Activated CD4-positive, CD25-positive, alpha-beta regulatory T cell treated with anti-CD3 and anti-CD28 coated beads, Interleukin-2, amount 50 U/mL, for 24 hours (primary cell): ENCODE data around the gene ATAD3A.
"Not testable (repeated sequence)": the region's sequence is repeated elsewhere in the genome, so short reads cannot be mapped to it uniquely, and the experiment has no call there.

Experiments
- ATAC-seq, 2 donors: fragments of 150-1000 bp; cut with Tn5 transposase; one replicate each; pipeline ENCODE4 v1.10.0; 2021; ENCODE audit warnings: mild to moderate bottlenecking in 1 of 2, moderate library complexity in 1 of 2

ATAD3A gene

DNA sequence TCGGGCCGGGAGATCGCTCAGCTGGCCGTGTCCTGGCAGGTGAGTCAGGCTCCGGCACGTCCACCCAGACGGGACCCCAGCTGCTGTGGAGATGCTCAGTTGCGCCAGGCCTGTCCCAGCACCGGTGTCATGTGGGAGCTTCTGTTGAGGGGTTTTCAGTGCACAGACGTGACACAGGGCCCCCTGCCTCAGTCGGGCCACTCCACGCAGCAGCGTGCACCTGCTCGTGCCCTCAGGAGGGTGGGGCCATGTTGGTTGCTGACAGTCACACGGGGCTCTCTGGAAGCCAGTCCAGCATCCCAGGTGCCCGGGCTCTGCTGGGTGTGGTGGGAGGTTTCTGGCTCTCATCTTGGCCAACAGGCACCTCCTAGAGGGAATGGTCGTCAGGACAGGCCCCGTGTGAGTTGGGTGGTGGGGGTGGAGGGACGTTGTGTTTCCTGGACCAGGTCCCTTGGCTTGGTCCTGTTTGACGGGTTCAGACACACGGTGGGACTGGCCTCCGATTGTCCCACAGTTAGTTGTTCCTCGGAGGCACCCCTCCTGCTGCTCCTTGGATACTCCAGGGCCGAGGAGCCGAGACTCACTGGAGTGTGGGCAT, 21.2 kb upstream of the ATAD3A start:
- no peak for ATAC-seq

DNA sequence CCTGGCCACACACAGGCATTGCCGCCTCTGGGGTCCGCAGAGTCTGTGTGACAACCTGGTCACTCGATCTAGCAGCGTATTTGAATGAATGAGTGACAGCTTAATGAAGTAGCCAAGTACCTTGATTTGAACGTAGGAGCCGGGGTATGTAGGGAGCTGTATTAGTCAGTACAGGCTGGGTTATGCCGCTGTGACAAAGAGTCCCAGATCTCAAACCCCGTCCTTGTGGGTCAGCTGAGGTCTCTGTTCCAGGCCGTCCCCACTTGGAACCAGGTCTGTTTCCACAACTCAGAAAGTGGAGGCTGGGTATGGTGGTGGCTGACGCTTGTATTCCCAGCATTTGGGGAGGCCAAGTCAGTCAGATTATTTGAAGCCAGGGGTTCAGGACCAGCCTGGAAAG, 20.4 kb upstream of the ATAD3A start:
- ATAC-seq, result no peak

DNA sequence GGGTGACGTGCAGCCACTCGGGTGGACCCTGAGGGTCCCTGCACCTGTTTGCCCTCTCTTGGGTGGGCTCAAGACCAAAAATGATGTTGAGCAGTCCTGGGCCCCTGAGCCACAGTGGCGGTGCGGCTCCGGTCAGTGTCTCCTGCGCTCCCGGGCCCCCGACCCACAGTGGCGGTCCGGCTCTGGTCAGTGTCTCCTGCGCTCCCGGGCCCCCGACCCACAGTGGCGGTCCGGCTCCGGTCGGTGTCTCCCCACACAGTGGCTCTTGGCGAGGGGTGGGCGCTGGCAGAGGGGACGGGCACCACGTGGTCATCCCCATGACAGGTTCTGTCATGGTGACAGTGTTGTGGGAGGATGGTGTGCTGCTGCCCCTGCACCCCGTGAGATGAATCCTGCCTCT, 17.7 kb upstream of the ATAD3A start:
- ATAC-seq, result not testable (repeated sequence)

DNA sequence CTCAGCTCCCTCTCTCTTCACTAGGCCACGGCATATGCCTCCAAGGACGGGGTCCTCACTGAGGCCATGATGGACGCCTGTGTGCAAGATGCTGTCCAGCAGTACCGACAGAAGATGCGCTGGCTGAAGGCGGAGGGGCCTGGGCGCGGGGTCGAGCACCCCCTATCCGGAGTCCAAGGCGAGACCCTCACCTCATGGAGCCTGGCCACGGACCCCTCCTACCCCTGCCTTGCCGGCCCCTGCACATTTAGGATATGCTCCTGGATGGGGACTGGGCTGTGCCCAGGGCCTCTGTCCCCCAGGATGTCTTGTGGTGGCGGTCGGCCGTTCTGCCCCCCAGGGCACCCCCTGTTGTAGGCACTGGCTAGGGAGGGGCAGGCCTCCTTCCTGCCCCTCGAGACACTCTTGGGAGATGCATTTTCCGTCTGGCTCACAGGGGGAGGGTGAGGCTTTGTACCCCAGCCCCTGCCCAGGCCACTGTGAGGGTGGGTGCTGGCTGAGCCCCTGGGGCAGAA, 16.4 kb upstream of the ATAD3A start:
- ATAC-seq, result not testable (repeated sequence)

DNA sequence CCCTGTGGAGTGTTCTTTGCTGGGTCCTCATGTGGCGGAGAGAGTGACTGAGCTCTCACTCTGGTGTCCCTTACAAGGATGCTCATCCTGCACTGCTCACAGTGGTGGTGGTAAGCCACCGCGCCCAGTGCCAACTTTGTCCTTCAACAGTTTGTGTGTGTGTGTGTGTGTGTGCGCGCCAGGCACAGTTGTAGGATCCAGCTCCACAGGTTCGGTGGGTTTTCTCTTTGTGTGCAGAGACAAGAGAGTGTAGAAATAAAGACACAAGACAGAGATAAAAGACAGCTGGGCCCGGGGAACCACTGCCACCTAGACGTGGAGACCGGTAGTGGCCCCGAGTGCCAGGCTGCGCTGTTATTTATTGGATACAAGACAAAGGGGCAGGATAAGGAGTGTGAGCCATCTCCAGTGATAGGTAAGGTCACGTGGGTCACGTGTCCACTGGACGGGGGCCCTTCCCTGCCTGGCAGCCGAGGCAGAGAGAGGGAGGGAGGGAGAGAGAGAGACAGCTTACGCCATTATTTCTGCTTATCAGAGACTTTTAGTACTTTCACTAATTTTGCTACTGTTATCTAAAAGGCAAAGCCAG, 7.1 kb upstream of the ATAD3A start:
- peak; percentile 50 to 68 for ATAC-seq

DNA sequence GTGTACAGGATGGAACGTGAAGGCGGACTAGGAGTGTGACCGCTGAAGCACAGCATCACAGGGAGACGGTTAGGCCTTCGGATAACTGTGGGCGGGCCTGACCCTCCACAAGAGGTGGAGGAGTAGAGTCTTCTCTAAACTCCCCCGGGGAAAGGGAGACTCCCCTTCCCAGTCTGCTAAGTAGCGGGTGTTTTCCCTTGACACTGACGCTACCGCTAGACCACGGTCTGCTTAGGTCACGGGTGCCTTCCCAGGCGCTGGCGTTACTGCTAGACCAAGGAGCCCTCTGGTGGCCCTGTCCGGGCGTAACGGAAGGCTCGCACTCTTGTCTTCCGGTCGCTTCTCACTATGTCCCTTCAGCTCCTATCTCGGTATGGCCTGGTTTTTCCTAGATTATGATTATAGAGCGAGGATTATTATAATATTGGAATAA, 6.6 kb upstream of the ATAD3A start:
- ATAC-seq, result peak; percentile 61 to 67

DNA sequence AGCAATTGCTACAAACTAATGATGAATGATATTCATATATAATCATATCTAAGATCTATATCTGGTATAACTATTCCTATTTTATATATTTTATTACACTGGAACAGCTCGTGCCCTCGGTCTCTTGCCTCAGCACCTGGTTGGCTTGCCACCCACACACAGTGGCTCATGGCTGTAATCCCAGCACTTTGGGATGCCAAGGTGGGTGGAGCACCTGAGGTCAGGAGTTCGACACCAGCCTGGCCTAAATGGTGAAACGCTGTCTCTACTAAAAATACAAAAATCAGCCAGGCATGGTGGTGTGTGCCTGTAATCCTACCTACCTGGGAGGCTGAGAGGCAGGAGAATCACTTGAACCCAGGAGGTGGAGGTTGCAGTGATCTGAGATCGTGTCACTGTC, 6.2 kb upstream of the ATAD3A start:
- ATAC-seq, result not testable (repeated sequence)

DNA sequence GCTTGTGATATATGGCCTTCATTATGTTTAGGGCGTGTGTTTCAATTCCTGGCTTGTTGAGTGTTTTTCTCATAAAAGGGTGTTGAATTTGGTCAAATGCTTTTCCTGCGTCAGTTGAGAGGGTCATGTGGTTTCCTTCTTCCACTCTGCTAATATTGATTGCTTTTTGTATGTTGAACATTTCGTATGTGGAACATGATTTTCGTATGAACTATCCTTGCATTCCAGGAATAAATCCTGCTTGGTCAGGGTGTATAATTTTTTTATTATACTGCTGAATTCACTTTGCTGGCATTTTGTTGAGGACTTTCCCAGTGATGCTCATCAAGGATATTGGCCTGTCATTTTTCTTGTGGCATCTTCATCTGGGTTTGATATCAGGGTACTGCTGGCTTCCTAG, 4.7 kb upstream of the ATAD3A start:
- no peak for ATAC-seq

DNA sequence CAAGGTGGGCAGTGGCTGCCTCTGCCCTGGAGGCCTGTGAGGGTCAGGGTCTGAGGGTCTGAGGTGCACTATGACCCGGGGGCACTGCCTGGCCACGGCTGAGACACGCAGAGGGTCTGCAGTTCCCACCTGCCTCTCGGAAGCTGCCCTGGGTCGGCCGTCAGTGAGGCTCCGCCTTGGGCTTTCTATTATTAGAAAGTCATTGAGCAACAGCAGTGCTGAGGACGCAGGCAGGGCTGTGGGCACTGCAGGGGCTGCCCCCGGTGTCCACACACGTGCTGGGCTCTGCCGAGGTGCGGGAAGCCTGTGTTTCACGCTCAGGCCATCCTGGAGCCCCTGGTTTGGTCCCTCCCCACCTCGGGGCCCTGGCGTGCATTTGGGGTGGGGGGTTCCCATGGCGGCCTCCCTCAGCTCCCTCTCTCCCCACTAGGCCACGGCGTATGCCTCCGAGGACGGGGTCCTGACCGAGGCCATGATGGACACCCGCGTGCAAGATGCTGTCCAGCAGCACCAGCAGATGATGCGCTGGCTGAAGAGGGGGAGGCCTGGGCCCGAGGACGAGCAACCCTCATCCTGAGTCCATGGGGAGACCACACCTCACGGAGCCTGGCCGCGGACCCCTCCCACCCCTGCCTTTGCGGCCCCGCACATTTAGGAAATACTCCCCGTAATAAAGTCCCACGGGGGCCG, 3.0 kb upstream of the ATAD3A start:
- ATAC-seq, result not testable (repeated sequence)

DNA sequence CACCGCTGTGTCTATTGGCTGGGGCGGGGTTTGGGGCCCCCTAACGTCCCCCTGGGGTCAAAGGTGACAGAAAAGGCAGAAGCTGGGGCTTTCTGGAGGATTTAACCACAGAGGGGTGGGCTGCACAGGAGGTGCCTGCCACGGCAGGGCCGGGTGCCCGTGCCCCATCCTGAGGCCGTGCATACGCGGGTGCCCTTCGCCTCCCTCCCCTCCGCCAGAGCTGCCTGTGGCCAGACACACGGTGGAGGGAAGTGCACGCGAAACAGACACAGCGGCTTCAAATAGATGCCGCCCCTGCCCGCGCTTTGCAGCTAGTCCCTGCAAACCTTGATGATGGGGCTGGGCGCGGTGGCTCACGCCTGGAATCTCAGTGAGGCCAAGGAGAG, 2.5 kb upstream of the ATAD3A start:
- not testable (repeated sequence) for ATAC-seq

DNA sequence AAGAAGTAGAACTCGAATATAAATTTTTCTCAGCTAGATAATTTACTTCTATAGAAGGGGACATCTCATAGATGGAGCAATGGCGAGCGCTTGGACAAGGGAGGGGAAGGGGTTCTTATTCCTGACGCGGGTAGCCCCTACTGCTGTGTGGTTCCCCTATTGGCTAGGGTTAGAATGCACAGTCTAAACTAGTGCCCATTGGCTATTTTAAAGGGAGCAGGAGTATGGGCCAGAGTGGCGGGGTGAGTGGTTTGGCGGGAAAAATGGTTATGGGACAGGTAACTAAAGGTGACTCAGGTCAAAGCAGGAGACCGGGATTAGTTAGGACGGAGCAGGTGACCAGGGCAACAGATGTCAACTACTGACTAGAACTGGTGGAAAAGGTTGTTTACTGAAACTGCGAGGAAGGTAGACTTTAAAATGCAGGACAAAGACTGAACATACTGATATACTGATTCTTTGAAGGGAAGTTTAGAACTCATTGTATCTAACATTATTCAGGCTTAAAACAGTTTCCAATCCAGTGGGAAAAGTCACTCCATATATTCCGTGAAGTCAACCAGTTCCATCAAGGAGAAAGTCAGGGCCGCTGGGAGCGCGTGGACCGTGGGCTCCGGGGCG, 940 bp upstream of the ATAD3A start:
- ATAC-seq, result no peak

DNA sequence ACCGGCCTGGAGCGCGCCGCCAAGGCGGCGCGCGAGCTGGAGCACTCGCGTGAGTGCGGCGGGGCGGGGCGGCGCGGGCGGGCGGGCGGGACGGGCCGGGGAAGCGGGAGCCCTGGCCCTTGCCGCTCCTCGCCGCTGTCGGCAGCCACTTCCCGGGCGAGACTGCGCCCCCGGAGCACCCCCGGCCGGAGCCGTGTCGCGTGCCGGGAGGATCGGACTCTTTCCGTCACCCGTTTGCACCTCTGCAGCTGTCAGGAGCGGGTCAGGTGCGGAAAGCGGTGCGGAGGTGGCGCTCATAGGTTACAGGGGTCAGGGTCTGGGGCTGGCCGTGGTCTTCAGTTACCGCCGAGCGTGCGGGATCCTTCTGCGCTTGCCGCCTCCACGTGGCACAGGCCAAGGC, 463 bp downstream of the ATAD3A start:
- peak; percentile 14 to 15 for ATAC-seq

DNA sequence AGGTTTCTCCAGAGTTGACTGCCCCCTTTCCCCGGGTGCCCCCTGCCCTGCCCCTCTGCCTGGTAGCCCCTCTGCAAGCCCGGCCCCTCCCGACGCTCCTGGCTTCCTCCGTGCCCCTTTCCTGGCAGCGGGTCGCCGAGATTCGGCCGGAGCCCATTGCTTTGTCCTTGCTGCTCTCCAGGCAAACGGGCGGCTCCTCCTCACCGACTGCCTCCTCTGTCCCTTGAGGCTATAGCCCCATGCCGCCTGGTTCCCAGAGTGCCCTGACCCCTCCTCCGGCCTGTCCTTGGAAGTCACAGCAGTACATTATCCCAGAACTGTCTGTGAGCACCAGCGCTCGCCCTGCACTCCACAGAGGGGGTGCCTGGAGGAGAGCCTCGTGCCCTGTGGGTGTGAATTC, 1.7 kb downstream of the ATAD3A start:
- ATAC-seq, result not testable (repeated sequence)

DNA sequence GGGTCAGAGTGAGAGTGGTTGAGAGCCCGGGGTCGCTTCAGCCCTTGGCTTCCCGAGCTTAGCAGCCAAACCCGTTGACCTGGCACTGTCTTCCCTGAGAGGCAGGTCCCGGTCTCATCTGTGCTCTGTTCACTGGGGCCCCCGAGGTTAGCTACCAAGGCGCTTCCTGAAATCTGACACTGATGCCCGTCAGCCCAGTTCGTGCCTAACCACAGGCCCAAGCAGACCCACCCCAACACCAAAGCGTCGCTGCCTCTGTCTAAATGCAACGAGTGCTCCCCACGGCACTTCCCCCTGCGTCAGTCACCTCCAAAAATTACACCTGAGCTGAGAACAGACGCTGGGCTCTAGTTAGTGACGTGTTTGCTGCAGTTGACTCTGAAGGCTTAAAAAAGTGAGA, 2.4 kb downstream of the ATAD3A start:
- ATAC-seq, result not testable (repeated sequence)

DNA sequence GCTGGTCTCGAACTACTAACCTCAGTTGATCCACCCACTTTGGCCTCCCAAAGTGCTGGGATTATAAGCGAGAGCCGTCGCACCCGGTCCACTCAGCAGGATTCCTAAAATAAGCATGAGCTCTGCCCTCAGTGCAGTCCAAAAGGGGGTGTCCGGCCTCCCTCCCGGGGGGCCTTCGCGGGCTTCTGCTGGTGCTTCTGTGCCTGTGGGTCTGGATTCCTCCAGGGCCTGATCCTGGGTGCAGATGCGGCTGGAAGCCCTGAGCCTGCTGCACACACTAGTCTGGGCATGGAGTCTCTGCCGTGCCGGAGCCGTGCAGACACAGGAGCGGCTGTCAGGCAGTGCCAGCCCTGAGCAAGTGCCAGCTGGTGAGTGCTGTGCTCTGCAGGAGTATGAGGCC, 5.0 kb downstream of the ATAD3A start:
- not testable (repeated sequence) for ATAC-seq

DNA sequence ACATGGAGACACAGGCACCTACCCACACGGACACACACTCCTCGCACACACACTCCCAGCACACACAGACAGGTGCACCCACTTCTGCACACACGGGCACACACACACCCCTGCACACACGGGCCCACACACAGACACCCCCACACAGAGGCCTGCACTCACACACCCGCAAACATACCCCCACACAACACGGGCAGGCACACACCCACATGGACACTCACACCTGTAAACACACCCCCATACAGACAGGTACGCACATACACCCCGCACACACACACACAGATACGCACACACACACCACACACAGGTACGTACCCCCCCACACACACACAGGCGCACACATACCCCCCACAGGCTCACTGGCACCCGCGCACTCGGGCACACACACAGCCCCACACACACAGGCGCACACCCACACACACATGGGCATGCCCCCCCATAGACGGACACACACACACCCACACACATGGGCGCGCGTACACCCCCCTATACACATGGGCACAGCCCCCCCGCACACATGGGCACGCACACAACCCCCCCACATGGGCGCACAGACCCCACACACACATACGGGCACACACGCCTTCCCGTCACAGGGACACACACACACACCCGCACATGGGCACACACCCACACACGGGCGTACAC, 6.1 kb downstream of the ATAD3A start:
- no peak for ATAC-seq

DNA sequence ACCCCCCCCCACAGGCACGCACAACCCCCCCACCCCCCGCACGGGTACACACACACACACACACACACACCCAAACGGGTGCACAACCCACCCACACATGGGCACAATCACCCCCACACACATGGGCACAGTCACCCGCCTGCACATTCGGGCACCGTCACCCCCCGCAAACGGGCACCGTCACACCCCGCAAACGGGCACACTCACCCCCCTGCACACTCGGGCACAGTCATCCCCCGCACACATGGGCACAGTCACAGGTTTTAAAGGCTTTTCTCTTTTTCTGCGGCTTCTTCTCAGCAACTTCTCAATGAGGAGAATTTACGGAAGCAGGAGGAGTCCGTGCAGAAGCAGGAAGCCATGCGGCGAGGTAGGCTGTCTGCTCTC, 6.7 kb downstream of the ATAD3A start:
- ATAC-seq, result not testable (repeated sequence)

DNA sequence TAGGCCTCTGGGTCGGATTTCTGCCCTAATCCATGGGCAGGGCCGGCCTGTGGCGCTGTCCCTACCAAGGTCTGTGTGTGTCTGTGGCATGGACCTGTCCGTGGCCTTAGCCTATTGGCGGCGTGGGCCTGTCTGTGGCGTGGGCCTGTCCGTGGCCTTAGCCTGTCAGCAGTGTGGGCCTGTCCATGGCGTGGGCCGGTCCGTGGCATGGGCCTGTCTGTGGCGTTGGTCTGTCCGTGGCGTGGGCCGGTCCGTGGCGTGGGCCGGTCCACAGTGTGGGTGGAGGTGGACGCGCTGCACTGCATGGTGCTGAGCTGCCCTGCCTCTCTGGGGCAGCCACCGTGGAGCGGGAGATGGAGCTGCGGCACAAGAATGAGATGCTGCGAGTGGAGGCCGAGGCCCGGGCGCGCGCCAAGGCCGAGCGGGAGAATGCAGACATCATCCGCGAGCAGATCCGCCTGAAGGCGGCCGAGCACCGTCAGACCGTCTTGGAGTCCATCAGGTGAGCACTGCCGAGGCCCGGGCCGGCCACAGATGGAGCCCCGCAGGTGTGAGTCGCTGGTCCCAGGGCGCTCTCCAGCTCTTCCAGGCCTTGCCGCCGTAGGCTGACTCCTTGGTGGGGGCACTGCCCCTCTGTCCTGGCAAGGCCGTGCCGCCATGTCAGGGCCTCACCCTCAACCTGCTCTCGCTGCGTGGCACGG, 8.0 kb downstream of the ATAD3A start:
- not testable (repeated sequence) for ATAC-seq

DNA sequence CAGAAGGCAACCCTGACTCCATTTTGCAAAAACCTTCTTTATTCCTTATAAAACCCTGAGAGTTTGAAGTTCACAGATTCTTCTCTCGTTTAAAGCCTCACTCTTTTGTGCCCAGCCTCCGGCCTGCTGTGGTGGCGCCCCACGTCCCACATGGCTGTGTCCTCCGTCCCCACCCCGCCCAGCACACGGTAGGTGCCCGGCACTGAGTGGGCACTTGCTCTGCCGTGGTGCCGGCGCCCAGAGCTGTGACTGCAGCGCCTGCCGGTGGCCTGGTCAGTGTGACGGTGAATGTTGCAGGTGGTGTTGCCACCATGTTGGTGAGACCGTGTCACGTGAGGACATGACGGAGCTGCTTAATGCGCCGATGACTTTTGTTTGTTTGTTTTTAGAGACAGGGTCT, 9.4 kb downstream of the ATAD3A start:
- no peak for ATAC-seq

DNA sequence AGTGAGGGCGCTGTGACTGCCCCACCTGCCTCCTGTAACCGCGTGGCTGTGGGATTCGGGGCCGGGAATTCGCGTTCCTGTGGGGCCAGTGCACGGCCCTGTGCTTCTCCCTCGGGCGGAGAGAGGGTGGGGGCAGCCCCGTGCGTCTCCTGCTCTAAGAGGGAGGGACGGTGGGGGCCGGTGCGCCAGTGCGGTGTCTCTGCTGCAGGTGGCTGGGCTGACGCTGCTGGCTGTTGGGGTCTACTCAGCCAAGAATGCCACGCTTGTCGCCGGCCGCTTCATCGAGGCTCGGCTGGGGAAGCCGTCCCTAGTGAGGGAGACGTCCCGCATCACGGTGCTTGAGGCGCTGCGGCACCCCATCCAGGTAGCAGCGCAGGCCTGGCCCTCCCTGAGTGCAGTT, 10.6 kb downstream of the ATAD3A start:
- ATAC-seq, result not testable (repeated sequence)

DNA sequence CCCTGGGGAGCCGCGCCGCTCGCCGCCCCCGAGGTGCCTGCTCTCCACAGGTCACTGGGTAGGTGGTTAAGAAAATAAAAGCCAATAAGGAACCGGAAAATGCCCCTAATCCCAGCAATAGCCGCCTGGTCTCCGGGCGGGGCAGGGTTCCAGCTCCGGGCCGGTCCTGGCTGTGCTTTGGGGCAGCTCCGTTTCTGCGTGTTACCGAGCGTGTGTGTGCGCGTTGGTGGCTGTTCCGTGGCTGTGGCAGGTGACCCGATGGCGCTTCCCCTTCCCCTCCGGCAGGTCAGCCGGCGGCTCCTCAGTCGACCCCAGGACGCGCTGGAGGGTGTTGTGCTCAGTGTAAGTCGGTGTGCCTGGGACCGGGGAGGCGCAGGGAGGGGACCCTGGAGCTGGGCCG, 11.3 kb downstream of the ATAD3A start:
- not testable (repeated sequence) for ATAC-seq

DNA sequence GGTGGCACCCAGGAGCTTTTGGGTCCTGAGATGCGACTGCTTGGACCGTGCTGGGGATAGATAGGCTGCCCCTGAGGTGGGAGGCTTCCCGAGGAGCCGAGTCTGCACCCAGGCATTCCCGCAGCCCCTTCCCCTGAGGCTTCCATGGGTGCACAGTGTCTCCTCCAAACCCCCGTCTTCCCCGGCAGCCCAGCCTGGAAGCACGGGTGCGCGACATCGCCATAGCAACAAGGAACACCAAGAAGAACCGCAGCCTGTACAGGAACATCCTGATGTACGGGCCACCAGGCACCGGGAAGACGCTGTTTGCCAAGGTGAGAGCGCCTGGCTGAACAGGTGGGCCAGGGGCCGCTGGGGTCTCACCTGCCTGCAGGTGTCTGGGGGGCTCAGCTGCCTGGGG, 11.7 kb downstream of the ATAD3A start:
- not testable (repeated sequence) for ATAC-seq
